SK-N-SH (cell line): Measurements from ENCODE around the gene PLPPR5. TPM values are rescaled to one million over a fixed set of nuclear protein-coding genes. Genes with fewer than 3 reads are reported as not detected.

Experiments used
- CTCF ChIA-PET: fragments of 300-600, 350-600 bp; formaldehyde crosslinking; extraction: SDS; loops from one replicate; lab custom pipeline; 2021; lab: Yijun Ruan, JAX
- POLR2A ChIA-PET: fragments of 350-600 bp; sonication (Branson Sonifier 250); formaldehyde crosslinking; extraction: SDS; loops from one replicate; lab custom pipeline; 2020; ENCODE audit warnings: antibody characterized with exemption, inconsistent platforms; lab: Yijun Ruan, JAX
- DNase-seq: peaks from one replicate; pipeline ENCODE4 v3.0.0; 2012
- H2AFZ ChIP-seq: fragments of 200-600 bp; sonication (generic); 2 replicates; pipeline ENCODE4 v1.8.1; 2016; ENCODE audit warnings: antibody characterized with exemption, mild to moderate bottlenecking, low read depth
- H3F3A ChIP-seq: fragments of 200-600 bp; sonication (generic); replicated peaks from 2 replicates; pipeline ENCODE3; 2016; ENCODE audit warnings: antibody characterized with exemption, mild to moderate bottlenecking; ENCODE audit not compliant: insufficient read depth
- H3K27ac ChIP-seq, 2 experiments: fragments of 200-500 bp in 1 of 2; fragments of 200-600 bp in 1 of 2; sonication (Bioruptor generic) in 1 of 2; sonication (generic), shearing (Covaris generic) in 1 of 2; 2 replicates each; pipeline versions ENCODE4 v1.5.1 to v1.6.1; 2014 to 2016; ENCODE audit warnings: low read depth in 2 of 2, inconsistent platforms in 1 of 2, low read length in 1 of 2, mild to moderate bottlenecking in 1 of 2, mixed read lengths in 1 of 2
- H3K27me3 ChIP-seq: fragments of 200-600 bp; sonication (generic), shearing (Covaris generic); 2 replicates; pipeline ENCODE4 v1.6.1; 2016; ENCODE audit warnings: mixed run types; ENCODE audit not compliant: insufficient read depth
- H3K36me3 ChIP-seq, 2 experiments: fragments of 200-500 bp in 1 of 2; fragments of 200-600 bp in 1 of 2; sonication (Bioruptor generic) in 1 of 2; sonication (generic) in 1 of 2; replicated peaks in 1 of 2; 2 replicates each; pipeline versions ENCODE3 to v1.5.1; 2014 to 2016; ENCODE audit warnings: low read length in 1 of 2, mild to moderate bottlenecking in 1 of 2; ENCODE audit not compliant: insufficient read depth in 2 of 2, control insufficient read depth in 1 of 2
- H3K4me1 ChIP-seq, 2 experiments: fragments of 200-500 bp in 1 of 2; fragments of 200-600 bp in 1 of 2; sonication (Bioruptor generic) in 1 of 2; sonication (generic), shearing (Covaris generic) in 1 of 2; 2 replicates each; pipeline versions ENCODE4 v1.5.1 to v1.6.1; 2014 to 2016; ENCODE audit warnings: low read depth in 1 of 2, low read length in 1 of 2, mixed run types in 1 of 2; ENCODE audit not compliant: insufficient read depth in 2 of 2, control insufficient read depth in 1 of 2
- H3K4me2 ChIP-seq: fragments of 200-600 bp; sonication (generic), shearing (Covaris generic); 2 replicates; pipeline ENCODE4 v1.6.1; 2017; ENCODE audit warnings: mixed run types
- H3K4me3 ChIP-seq, 2 experiments: fragments of 200-500 bp in 1 of 2; fragments of 200-600 bp in 1 of 2; sonication (Bioruptor generic) in 1 of 2; sonication (generic), shearing (Covaris generic) in 1 of 2; 2 replicates each; pipeline versions ENCODE4 v1.5.1 to v1.8.1; 2014 to 2016; ENCODE audit warnings: low read depth in 2 of 2, inconsistent platforms in 1 of 2, low read length in 1 of 2, mild to moderate bottlenecking in 1 of 2, mixed read lengths in 1 of 2, moderate library complexity in 1 of 2
- H3K79me2 ChIP-seq: fragments of 200-600 bp; sonication (generic); 2 replicates; pipeline ENCODE4 v1.8.1; 2017; ENCODE audit warnings: mild to moderate bottlenecking; ENCODE audit not compliant: insufficient read depth
- H3K9ac ChIP-seq: fragments of 200-600 bp; sonication (generic); 2 replicates; pipeline ENCODE4 v1.6.1; 2017; ENCODE audit warnings: mixed run types
- H3K9me2 ChIP-seq: fragments of 200-600 bp; sonication (generic); 2 replicates; pipeline ENCODE4 v1.6.1; 2017; ENCODE audit warnings: mixed run types
- H3K9me3 ChIP-seq: fragments of 200-600 bp; sonication (generic); 2 replicates; pipeline ENCODE4 v1.6.1; 2017; ENCODE audit warnings: mixed run types, mild to moderate bottlenecking, moderate library complexity
- H4K20me1 ChIP-seq: fragments of 200-600 bp; sonication (generic); 2 replicates; pipeline ENCODE4 v1.6.1; 2017; ENCODE audit warnings: mild to moderate bottlenecking, mixed run types; ENCODE audit not compliant: insufficient read depth
- CHD2 ChIP-seq: fragments of 150-350 bp; IDR thresholded peaks from 2 replicates; pipeline ENCODE4 v1.6.1; 2018; ENCODE audit warnings: low read length; ENCODE audit not compliant: partially characterized antibody
- CTCF ChIP-seq: fragments of 200-600 bp; sonication (generic); IDR thresholded peaks from 2 replicates; pipeline ENCODE4 v1.6.1; 2017; ENCODE audit warnings: antibody characterized with exemption, mild to moderate bottlenecking, moderate library complexity
- ELF1 ChIP-seq: IDR thresholded peaks from 2 replicates; pipeline ENCODE4 v1.4.0; 2012
- EP300 ChIP-seq, 2 experiments: IDR thresholded peaks; 2 replicates each; pipeline versions ENCODE4 v1.4.0 to v1.6.1; 2012; ENCODE audit warnings: borderline replicate concordance in 1 of 2, low read depth in 1 of 2, low read length in 1 of 2
- EZH2phosphoT487 ChIP-seq: fragments of 200-600 bp; sonication (generic); IDR thresholded peaks from 2 replicates; pipeline ENCODE4 v1.6.1; 2017; ENCODE audit warnings: low read depth, mixed run types, mild to moderate bottlenecking, antibody characterized with exemption, moderate library complexity, borderline replicate concordance
- FOSL2 ChIP-seq: IDR thresholded peaks from 2 replicates; pipeline ENCODE4 v1.4.0; 2012; ENCODE audit warnings: low read depth, mild to moderate bottlenecking, moderate library complexity, borderline replicate concordance
- FOXJ3 ChIP-seq: sonication (generic); formaldehyde crosslinking; IDR thresholded peaks from 2 replicates; pipeline ENCODE4 v1.5.1; 2020; ENCODE audit warnings: mild to moderate bottlenecking, missing genetic modification reagents
- FOXM1 ChIP-seq: IDR thresholded peaks from 2 replicates; pipeline ENCODE4 v1.4.0; 2012; ENCODE audit warnings: low read depth, mild to moderate bottlenecking
- GABPA ChIP-seq: IDR thresholded peaks from 2 replicates; pipeline ENCODE4 v1.4.0; 2012; ENCODE audit warnings: low read depth, mild to moderate bottlenecking
- JUND ChIP-seq: IDR thresholded peaks from 2 replicates; pipeline ENCODE4 v1.4.0; 2012
- MEF2A ChIP-seq: IDR thresholded peaks from 2 replicates; pipeline ENCODE4 v1.4.0; 2012; ENCODE audit warnings: low read depth, borderline replicate concordance
- MXI1 ChIP-seq: IDR thresholded peaks from 2 replicates; pipeline ENCODE4 v1.6.1; 2012; ENCODE audit warnings: mild to moderate bottlenecking, low read depth, low read length, improper control_type of control experiment
- RAD21 ChIP-seq: IDR thresholded peaks from 2 replicates; pipeline ENCODE4 v1.6.1; 2012; ENCODE audit warnings: mild to moderate bottlenecking, low read length
- RCOR1 ChIP-seq: fragments of 150-350 bp; IDR thresholded peaks from 2 replicates; pipeline ENCODE4 v1.6.1; 2017; ENCODE audit warnings: antibody characterized with exemption, low read length
- REST ChIP-seq: IDR thresholded peaks from 2 replicates; pipeline ENCODE4 v1.6.1; 2012; ENCODE audit warnings: mild to moderate bottlenecking, low read depth, low read length, moderate library complexity
- SIN3A ChIP-seq: IDR thresholded peaks from 2 replicates; pipeline ENCODE4 v1.6.1; 2012; ENCODE audit warnings: low read depth, mild to moderate bottlenecking, low read length, moderate library complexity, borderline replicate concordance
- TEAD4 ChIP-seq: IDR thresholded peaks from 2 replicates; pipeline ENCODE4 v1.4.0; 2012; ENCODE audit warnings: mild to moderate bottlenecking, borderline replicate concordance; ENCODE audit not compliant: insufficient read depth
- WGBS: methylation state at CpG from one replicate; pipeline ENCODE4 v1.1.6; 2017; ENCODE audit warnings: low lambda C conversion rate; 5-methylcytosine and 5-hydroxymethylcytosine counted together
- polyA plus RNA-seq, 3 experiments: library from polyadenylated mRNA; depleted of rRNA; stranded (reverse); fragments of >200 nt; gene quantifications; 2 replicates each; pipeline ENCODE4 v1.2.3, GENCODE V29; 2012
- TF ChIP-seq, protein P1 (sequence below): IDR thresholded peaks from 2 replicates; pipeline ENCODE4 v1.4.0; 2012; ENCODE audit warnings: low read depth, borderline replicate concordance
- TF ChIP-seq, protein P2 (sequence below): fragments of 150-350 bp; IDR thresholded peaks from 2 replicates; pipeline ENCODE4 v1.6.1; 2016; ENCODE audit warnings: mild to moderate bottlenecking, low read depth, low read length

PLPPR5 gene
- polyA plus RNA-seq, 1 of the 3 experiments (the other 2 are of a cell fraction): 0.23 TPM

GRCh38 chr1:98884864-98885263, 119.8 kb downstream of the PLPPR5 start:
- no peaks in the 10 kb centered on the region for H3K27me3 ChIP-seq
- H3K9me3 ChIP-seq: no peaks in the 10 kb centered on the region
- H3K4me2 ChIP-seq: no peak overlapping the region
- H4K20me1 ChIP-seq: no peaks in the 10 kb centered on the region
- no peak overlapping the region for H3K4me3 ChIP-seq
- ChIA-PET CTCF (interaction anchor here (0.5 to 2.0 kb wide), 2 partner anchors 13 to 103 kb away, joined by 3 to 5 read pairs; no protein-coding TSS in a partner anchor), POLR2A (no interaction called here)
- no peak overlapping the region for H2AFZ ChIP-seq
- no peaks in the 10 kb centered on the region for H3K9me2 ChIP-seq
- no peak overlapping the region for H3K27ac ChIP-seq
- no peak for TF ChIP-seq MEF2A
- no peak for TF ChIP-seq CHD2
- TF ChIP-seq, protein P1, sequence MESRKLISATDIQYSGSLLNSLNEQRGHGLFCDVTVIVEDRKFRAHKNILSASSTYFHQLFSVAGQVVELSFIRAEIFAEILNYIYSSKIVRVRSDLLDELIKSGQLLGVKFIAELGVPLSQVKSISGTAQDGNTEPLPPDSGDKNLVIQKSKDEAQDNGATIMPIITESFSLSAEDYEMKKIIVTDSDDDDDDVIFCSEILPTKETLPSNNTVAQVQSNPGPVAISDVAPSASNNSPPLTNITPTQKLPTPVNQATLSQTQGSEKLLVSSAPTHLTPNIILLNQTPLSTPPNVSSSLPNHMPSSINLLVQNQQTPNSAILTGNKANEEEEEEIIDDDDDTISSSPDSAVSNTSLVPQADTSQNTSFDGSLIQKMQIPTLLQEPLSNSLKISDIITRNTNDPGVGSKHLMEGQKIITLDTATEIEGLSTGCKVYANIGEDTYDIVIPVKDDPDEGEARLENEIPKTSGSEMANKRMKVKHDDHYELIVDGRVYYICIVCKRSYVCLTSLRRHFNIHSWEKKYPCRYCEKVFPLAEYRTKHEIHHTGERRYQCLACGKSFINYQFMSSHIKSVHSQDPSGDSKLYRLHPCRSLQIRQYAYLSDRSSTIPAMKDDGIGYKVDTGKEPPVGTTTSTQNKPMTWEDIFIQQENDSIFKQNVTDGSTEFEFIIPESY: no peak
- no peak for TF ChIP-seq JUND
- no peak for TF ChIP-seq GABPA
- no peak for TF ChIP-seq MXI1
- no peak for TF ChIP-seq RCOR1
- TF ChIP-seq TEAD4: no peak
- no peak for TF ChIP-seq EZH2phosphoT487
- no peak for TF ChIP-seq ELF1
- TF ChIP-seq RAD21: peak; percentile 36; the same call in 1 of the 2 replicates
- peak; percentile 42 for TF ChIP-seq CTCF
- no peak for TF ChIP-seq FOSL2
- TF ChIP-seq, protein P2, sequence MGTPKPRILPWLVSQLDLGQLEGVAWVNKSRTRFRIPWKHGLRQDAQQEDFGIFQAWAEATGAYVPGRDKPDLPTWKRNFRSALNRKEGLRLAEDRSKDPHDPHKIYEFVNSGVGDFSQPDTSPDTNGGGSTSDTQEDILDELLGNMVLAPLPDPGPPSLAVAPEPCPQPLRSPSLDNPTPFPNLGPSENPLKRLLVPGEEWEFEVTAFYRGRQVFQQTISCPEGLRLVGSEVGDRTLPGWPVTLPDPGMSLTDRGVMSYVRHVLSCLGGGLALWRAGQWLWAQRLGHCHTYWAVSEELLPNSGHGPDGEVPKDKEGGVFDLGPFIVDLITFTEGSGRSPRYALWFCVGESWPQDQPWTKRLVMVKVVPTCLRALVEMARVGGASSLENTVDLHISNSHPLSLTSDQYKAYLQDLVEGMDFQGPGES: no peak
- no peaks in the 10 kb centered on the region for H3K36me3 ChIP-seq
- H3K79me2 ChIP-seq: no peaks in the 10 kb centered on the region
- H3K4me1 ChIP-seq: no peaks in the 10 kb centered on the region
- no peak for DNase-seq
- H3K9ac ChIP-seq: no peak overlapping the region
- H3F3A ChIP-seq: no peaks in the 10 kb centered on the region

GRCh38 chr1:98881901-98882300, 122.8 kb downstream of the PLPPR5 start:
- CTCF ChIA-PET: no interaction called here
- WGBS: 73% methylated on average over 4 of the region's 4 CpGs
- no peak for TF ChIP-seq FOXM1
- no peak for TF ChIP-seq FOXJ3 (CRISPR knock-in tag)
- TF ChIP-seq REST: no peak
- no peak for TF ChIP-seq ELF1
- no peak for TF ChIP-seq EP300 (IDR thresholded peaks at IDR 0.05; ENCODE audit: borderline replicate concordance in 1 of 2, low read depth in 1 of 2, low read length in 1 of 2)
- no peak for TF ChIP-seq SIN3A

More at GRCh38 chr1:98881901-98882300, 122.8 kb downstream of the PLPPR5 start:
- H3K9me2 ChIP-seq: no peaks in the 10 kb centered on the region
- no peak overlapping the region; a peak in 1 of 4 replicates for H3K4me3 ChIP-seq
- H3K36me3 ChIP-seq: no peaks in the 10 kb centered on the region
- no peaks in the 10 kb centered on the region for H3K27me3 ChIP-seq
- H3K4me1 ChIP-seq: no peaks in the 10 kb centered on the region
- no peak overlapping the region for H2AFZ ChIP-seq
- H3K4me2 ChIP-seq: no peak overlapping the region
- no peak for DNase-seq
- H3K9me3 ChIP-seq: no peaks in the 10 kb centered on the region
- H3K79me2 ChIP-seq: no peaks in the 10 kb centered on the region
- no peak overlapping the region for H3K27ac ChIP-seq
- no peak overlapping the region for H3K9ac ChIP-seq
- POLR2A ChIA-PET: no interaction called here
- no peaks in the 10 kb centered on the region for H4K20me1 ChIP-seq
- no peaks in the 10 kb centered on the region for H3F3A ChIP-seq
